Measurements from ENCODE around the gene SND1.

DNA sequence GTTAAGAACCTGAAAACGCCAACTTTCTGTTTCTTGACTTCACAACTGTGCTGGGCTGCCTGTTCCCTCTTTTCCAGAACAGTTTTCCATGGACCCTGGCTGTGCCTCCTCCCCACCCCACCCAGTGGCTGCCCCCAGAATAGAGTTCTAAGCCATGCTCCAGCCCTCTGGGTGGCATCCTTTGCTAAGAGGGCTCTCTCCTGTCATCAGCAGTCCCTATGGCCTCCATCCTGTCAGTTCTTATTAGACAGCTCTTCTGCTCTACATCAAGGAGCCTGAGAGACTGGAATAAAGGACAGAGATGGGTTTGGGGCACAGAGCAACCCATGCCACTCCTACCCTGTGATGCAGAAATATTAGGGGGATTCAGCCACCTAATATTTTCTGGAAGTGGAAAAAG lies 393.2 kb downstream of the SND1 start:
- TF ChIP-seq, protein P1, sequence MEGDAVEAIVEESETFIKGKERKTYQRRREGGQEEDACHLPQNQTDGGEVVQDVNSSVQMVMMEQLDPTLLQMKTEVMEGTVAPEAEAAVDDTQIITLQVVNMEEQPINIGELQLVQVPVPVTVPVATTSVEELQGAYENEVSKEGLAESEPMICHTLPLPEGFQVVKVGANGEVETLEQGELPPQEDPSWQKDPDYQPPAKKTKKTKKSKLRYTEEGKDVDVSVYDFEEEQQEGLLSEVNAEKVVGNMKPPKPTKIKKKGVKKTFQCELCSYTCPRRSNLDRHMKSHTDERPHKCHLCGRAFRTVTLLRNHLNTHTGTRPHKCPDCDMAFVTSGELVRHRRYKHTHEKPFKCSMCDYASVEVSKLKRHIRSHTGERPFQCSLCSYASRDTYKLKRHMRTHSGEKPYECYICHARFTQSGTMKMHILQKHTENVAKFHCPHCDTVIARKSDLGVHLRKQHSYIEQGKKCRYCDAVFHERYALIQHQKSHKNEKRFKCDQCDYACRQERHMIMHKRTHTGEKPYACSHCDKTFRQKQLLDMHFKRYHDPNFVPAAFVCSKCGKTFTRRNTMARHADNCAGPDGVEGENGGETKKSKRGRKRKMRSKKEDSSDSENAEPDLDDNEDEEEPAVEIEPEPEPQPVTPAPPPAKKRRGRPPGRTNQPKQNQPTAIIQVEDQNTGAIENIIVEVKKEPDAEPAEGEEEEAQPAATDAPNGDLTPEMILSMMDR (IDR thresholded peaks at IDR 0.05): no peak
- no peak for TF ChIP-seq POLR2A (IDR thresholded peaks at IDR 0.05)
